K562 (cell line): ENCODE results near the gene MYH11. TPM values are rescaled to one million over a fixed set of nuclear protein-coding genes. Genes with fewer than 3 reads are reported as not detected.

ENCODE experiments used
- CBFA2T2 ChIP-seq: fragments of 450-650 bp; conservative IDR thresholded peaks from 2 replicates; pipeline ENCODE4 v1.6.1; 2017; ENCODE audit warnings: mild to moderate bottlenecking
- CSDE1 ChIP-seq, 2 experiments: fragments of 450-650 bp; IDR thresholded peaks; 2 replicates each; pipeline ENCODE4 v1.6.1; 2016; ENCODE audit warnings: mild to moderate bottlenecking in 1 of 2
- MCM3 ChIP-seq: fragments of 450-650 bp; IDR thresholded peaks from 2 replicates; pipeline ENCODE4 v1.6.1; 2016
- PHF20 ChIP-seq: fragments of 450-650 bp; IDR thresholded peaks from 2 replicates; pipeline ENCODE4 v1.6.1; 2018; ENCODE audit not compliant: partially characterized antibody
- RBM39 ChIP-seq: fragments of 200-400 bp; formaldehyde crosslinking; optimal IDR thresholded peaks from 2 replicates; pipeline ENCODE3; 2018; ENCODE audit warnings: low read depth, low read length
- REST ChIP-seq, 2 experiments: fragments of 450-650 bp; formaldehyde crosslinking in 1 of 2; IDR thresholded peaks; 2 replicates each; pipeline versions ENCODE4 v1.4.0 to v1.6.1; 2014 to 2020; ENCODE audit warnings: mild to moderate bottlenecking in 2 of 2, borderline replicate concordance in 1 of 2, low read depth in 1 of 2
- TOE1 ChIP-seq, 2 experiments: fragments of 450-650 bp in 1 of 2; sonication (generic) in 1 of 2; formaldehyde crosslinking in 1 of 2; IDR thresholded peaks; 2 replicates each; pipeline versions ENCODE4 v1.7.1 to v1.8.0; 2016 to 2022; ENCODE audit warnings: borderline replicate concordance in 2 of 2, mild to moderate bottlenecking in 2 of 2, antibody characterized with exemption in 1 of 2, inconsistent platforms in 1 of 2, low read depth in 1 of 2, missing genetic modification reagents in 1 of 2, moderate library complexity in 1 of 2
- polyA plus RNA-seq, 8 experiments: library from polyadenylated mRNA; depleted of rRNA in 4 of 8; stranded (reverse) in 5 of 8; unstranded in 3 of 8; fragments of >200 nt; fragmentation: Nextera tagmentation in 2 of 8; fragmentation: Illumina TruSeq in 1 of 8; extraction: Ambion mirVana in 2 of 8; extraction: Trizol in 1 of 8; gene quantifications; 2 replicates each; pipeline versions ENCODE4 v1.2.1 to v1.2.3, GENCODE V29; 2011 to 2014; ENCODE audit warnings: inconsistent platforms in 1 of 8, missing spikeins in 1 of 8
- total RNA-seq, 7 experiments: library from RNA; depleted of rRNA in 6 of 7; stranded (reverse); fragments of >200 nt in 6 of 7; fragmentation: Illumina TruSeq in 2 of 7; extraction: Trizol in 2 of 7; gene quantifications; 2 replicates each; pipeline versions ENCODE4 v1.2.1 to v1.2.3, GENCODE V29; 2011 to 2021; ENCODE audit warnings: low replicate concordance in 1 of 7

Gene MYH11
- total and polyA plus RNA-seq, 9 of the 15 experiments (the other 6 are each of a cell fraction or from before 2014, with no cell fraction given): 0.05 to 0.47 (median 0.08) TPM; not detected in 5

- no peak for TF ChIP-seq TOE1 (IDR thresholded peaks at IDR 0.05; ENCODE audit: borderline replicate concordance)
- TF ChIP-seq TOE1 (CRISPR knock-in tag; IDR thresholded peaks at IDR 0.05; ENCODE audit: borderline replicate concordance, low read depth): no peak
- TF ChIP-seq CBFA2T2: peak; percentile 36
- TF ChIP-seq REST (IDR thresholded peaks at IDR 0.05; ENCODE audit: borderline replicate concordance): no peak
- TF ChIP-seq REST (CRISPR knock-in tag; IDR thresholded peaks at IDR 0.05; ENCODE audit: low read depth): no peak
- no peak for TF ChIP-seq RBM39
- no peak for TF ChIP-seq CSDE1 (IDR thresholded peaks at IDR 0.05)
- no peak for TF ChIP-seq MCM3
- TF ChIP-seq PHF20: no peak
Observed at GRCh38 chr16:15772579-15773293, 84.1 kb downstream of the MYH11 start (continued).
